Testis (tissue), 3 donors: ENCODE data around the gene RRP36. TPM values are rescaled to one million over a fixed set of nuclear protein-coding genes. Genes with fewer than 3 reads are reported as not detected.
A peak's percentile ranks its signal among the peaks of the same experiment; 100 is the strongest.

Source experiments
- DNase-seq: peaks from one replicate; pipeline ENCODE4 v3.0.0-alpha.2; 2019
- H3K27ac ChIP-seq, 2 donors: fragments of 200-600 bp; sonication (generic); one replicate each; pipeline ENCODE4 v1.5.1; 2019
- H3K27me3 ChIP-seq: fragments of 200-600 bp; sonication (generic); one replicate; pipeline ENCODE4 v1.5.1; 2019
- H3K36me3 ChIP-seq: fragments of 200-600 bp; sonication (generic); one replicate; pipeline ENCODE4 v1.5.1; 2017; ENCODE audit warnings: low read depth; ENCODE audit errors: missing control alignments
- H3K4me1 ChIP-seq: fragments of 200-600 bp; sonication (generic); one replicate; pipeline ENCODE4 v1.5.1; 2019
- H3K4me3 ChIP-seq, 2 donors: fragments of 200-600 bp; sonication (generic); one replicate each; pipeline ENCODE4 v1.5.1; 2017 to 2019
- H3K9me3 ChIP-seq: fragments of 200-600 bp; sonication (generic); one replicate; pipeline ENCODE4 v1.5.1; 2017
- CTCF ChIP-seq, 3 experiments: fragments of 450-650 bp in 2 of 3; fragments of 200-600 bp in 1 of 3; sonication (generic) in 1 of 3; IDR thresholded peaks; one replicate each; pipeline ENCODE4 v1.5.1; 2016 to 2019; ENCODE audit warnings: antibody characterized with exemption in 3 of 3, mild to moderate bottlenecking in 2 of 3, moderate library complexity in 1 of 3
- POLR2A ChIP-seq: fragments of 450-650 bp; IDR thresholded peaks from one replicate; pipeline ENCODE4 v1.6.1; 2017; ENCODE audit warnings: antibody characterized with exemption, mild to moderate bottlenecking, moderate library complexity
- WGBS, 2 donors: methylation state at CpG; one replicate each; pipeline ENCODE4 v1.1.5; 2018; 5-methylcytosine and 5-hydroxymethylcytosine counted together
- intact Hi-C: fragments of 100-400 bp; cut with DNase I; formaldehyde crosslinking; loops from one replicate; pipeline ENCODE4 v1.15.1; 2023; ENCODE audit warnings: low total_unique reads
- polyA plus RNA-seq: library from polyadenylated mRNA; stranded (reverse); fragments of 350-450 nt; fragmentation: Illumina TruSeq; extraction: RNeasy Lipid Tissue Mini Kit (QIAGEN cat#74804); gene quantifications from one replicate; pipeline ENCODE4 v1.2.3, GENCODE V29; 2014; ENCODE audit warnings: low read depth, low replicate concordance; ENCODE audit not compliant: insufficient read depth
- total RNA-seq, 2 donors: library from RNA; depleted of rRNA; stranded (reverse); fragments of >200 nt; gene quantifications; one replicate each; pipeline ENCODE4 v1.2.3, GENCODE V29; 2016

Gene RRP36
- total and polyA plus RNA-seq, 3 donors from 2014 or later, result 34.2 to 49.5 (median 39.9) TPM

GRCh38 chr6:43012364-43012763, 9.1 kb upstream of the RRP36 start:
- H3K9me3 ChIP-seq, result no peaks in the 10 kb centered on the region
- no peaks in the 10 kb centered on the region for H3K27me3 ChIP-seq
- H3K27ac ChIP-seq, result no peak overlapping the region
- H3K36me3 ChIP-seq, result no peaks in the 10 kb centered on the region
- no peak for DNase-seq
- peaks cover 32% of the 10 kb centered on the region for H3K4me1 ChIP-seq
- WGBS, 2 donors, result 75 to 79% methylated on average over 6 of the region's 6 CpGs
- no peak overlapping the region for H3K4me3 ChIP-seq
- TF ChIP-seq POLR2A (no peak), CTCF (IDR thresholded peaks at IDR 0.05) (no peak)
- intact Hi-C loops, result loop anchor here (5.0 kb wide), 1 partner anchor 130 kb away; no protein-coding TSS in a partner anchor

GRCh38 chr6:43013097-43013842, 8.2 kb upstream of the RRP36 start:
- no peaks in the 10 kb centered on the region for H3K36me3 ChIP-seq
- TF ChIP-seq POLR2A (no peak), CTCF (IDR thresholded peaks at IDR 0.05) (no peak)

DNA sequence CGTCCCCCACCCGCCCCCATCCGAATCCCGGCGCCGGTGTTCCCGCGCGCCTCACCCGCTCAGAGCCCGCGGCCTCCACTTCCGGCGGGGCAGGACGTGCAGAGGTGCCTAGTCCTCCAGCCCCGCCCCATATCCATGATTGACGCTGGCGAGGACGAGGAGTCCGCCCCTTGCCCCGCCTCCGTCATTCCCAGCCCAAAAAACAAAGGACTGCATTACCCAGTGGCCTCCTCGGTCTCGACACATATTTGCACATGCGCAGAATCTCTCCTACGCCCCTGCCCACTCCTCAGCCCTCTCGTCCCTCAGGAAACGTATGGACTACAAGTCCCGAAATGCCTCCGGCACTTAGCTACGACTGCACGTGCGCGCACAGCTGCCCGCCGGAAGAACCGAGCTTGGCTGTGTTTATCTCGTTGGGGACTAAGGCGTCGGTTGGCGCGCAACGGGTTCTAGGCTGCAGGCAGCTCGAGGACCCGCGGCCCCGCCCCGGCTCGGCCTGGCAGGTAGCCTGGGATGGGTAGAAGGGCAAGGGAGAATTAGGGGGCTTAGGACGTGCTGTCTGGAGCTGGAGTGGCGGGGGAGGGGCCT, 7.5 kb upstream of the RRP36 start, which contains the start of the genes KLHDC3 and MEA1:
Gene KLHDC3, plus strand, starts transcription at position 407 of the 591 bp plus-strand sequence. CDS start 2,944 bp downstream, outside the sequence.
Gene MEA1, minus strand, starts transcription at position 104 of the 591 bp plus-strand sequence. CDS start 133 bp downstream, outside the sequence.
- intact Hi-C loops, result loop anchor here (5.0 kb wide), 1 partner anchor 128 kb away; no protein-coding TSS in a partner anchor
- TF ChIP-seq CTCF (IDR thresholded peaks at IDR 0.05) (no peak), POLR2A (peak; percentile 16)
- Histone ChIP-seq H3K27ac (peak within 1 kb of the TSS; percentile 76), H3K4me1 (peaks cover 32% of the 10 kb centered on the region), H3K27me3 (no peaks in the 10 kb centered on the region), H3K36me3 (no peaks in the 10 kb centered on the region), H3K4me3 (peak within 1 kb of the TSS; percentile 66 to 93), H3K9me3 (no peaks in the 10 kb centered on the region)
- WGBS, 2 donors, result 0% methylated on average over 36 to 50 of the region's 51 CpGs
- DNase-seq, result peak; percentile 100

More at GRCh38 chr6:43013097-43013842, 8.2 kb upstream of the RRP36 start:
- Histone ChIP-seq H3K27me3 (no peaks in the 10 kb centered on the region), H3K4me3 (peak overlapping the region; percentile 66 to 93), H3K4me1 (peaks cover 32% of the 10 kb centered on the region), H3K27ac (peak overlapping the region; percentile 70 to 76), H3K9me3 (no peaks in the 10 kb centered on the region)
- intact Hi-C loops, result loop anchor here (5.0 kb wide), 1 partner anchor 129 kb away; no protein-coding TSS in a partner anchor
- DNase-seq, result no peak
- WGBS, 2 donors, result 2% methylated on average over 25 of the region's 25 CpGs

DNA sequence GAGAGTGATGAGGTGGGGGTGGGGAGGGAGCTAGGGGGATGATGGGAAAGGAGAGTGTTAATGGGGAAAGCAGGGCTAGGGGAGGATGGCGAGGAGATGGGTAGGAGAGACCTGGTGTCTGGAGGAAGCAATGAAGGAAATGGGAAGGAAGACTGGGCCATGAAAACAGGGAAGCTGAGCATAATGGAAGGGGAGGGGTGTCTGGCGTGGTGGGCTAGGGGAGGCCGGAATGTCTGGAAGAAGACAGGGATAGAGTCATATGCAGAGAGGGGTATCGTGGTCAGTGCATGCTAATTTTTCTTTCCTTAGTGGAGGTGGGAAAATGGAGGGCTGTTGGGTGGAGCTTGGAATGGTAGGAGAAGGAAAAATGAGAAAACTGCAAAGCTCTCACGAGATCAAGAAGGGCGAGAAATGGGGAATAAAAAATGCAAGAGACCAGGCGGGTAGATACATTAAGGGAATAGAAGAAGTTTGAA, 7.0 kb upstream of the RRP36 start:
- intact Hi-C loops, result loop anchor here (5.0 kb wide), 1 partner anchor 128 kb away; no protein-coding TSS in a partner anchor
- no peaks in the 10 kb centered on the region for H3K27me3 ChIP-seq
- peak overlapping the region; percentile 68 to 76 for H3K27ac ChIP-seq
- peaks cover 32% of the 10 kb centered on the region for H3K4me1 ChIP-seq
- H3K4me3 ChIP-seq, result peak overlapping the region; percentile 66 to 93
- TF ChIP-seq POLR2A (no peak), CTCF (IDR thresholded peaks at IDR 0.05) (no peak)
- WGBS, 2 donors, result 0 to 2% methylated on average over 7 of the region's 7 CpGs
- DNase-seq, result no peak
- H3K9me3 ChIP-seq, result no peaks in the 10 kb centered on the region
- H3K36me3 ChIP-seq, result no peaks in the 10 kb centered on the region
